Body of pancreas (tissue), 4 donors: ENCODE data around the gene ZNF521. TPM values are rescaled to one million over a fixed set of nuclear protein-coding genes. Genes with fewer than 3 reads are reported as not detected.
A peak's percentile ranks its signal among the peaks of the same experiment; 100 is the strongest.

ENCODE experiments used
- ATAC-seq: fragments of 150-250 bp; one replicate; pipeline ENCODE4 v1.9.1; 2016
- DNase-seq, 4 donors: peaks; one replicate each; pipeline ENCODE4 v3.0.0-alpha.2; 2019
- H3K27ac ChIP-seq, 4 donors: fragments of 200-600 bp; sonication (generic); 1 replicate in 3 of 4; 2 replicates in 1 of 4; pipeline versions ENCODE4 v1.5.1 to v1.6.1; 2016 to 2019; ENCODE audit warnings: mild to moderate bottlenecking in 1 of 4, mixed read lengths in 1 of 4, moderate library complexity in 1 of 4
- H3K27me3 ChIP-seq, 2 donors: fragments of 200-600 bp; sonication (generic); one replicate each; pipeline ENCODE4 v1.6.0; 2016; ENCODE audit warnings: mild to moderate bottlenecking in 1 of 2
- H3K36me3 ChIP-seq, 2 donors: fragments of 200-600 bp; sonication (generic); replicated peaks in 1 of 2; 2 replicates each; pipeline ENCODE4 v1.5.1; 2016; ENCODE audit warnings: low read depth in 2 of 2; ENCODE audit not compliant: insufficient read depth in 1 of 2
- H3K4me1 ChIP-seq: fragments of 200-600 bp; sonication (generic); one replicate; pipeline ENCODE4 v1.6.0; 2016
- H3K4me3 ChIP-seq, 2 donors: fragments of 200-600 bp; sonication (generic); 1 replicate in 1 of 2; 2 replicates in 1 of 2; pipeline ENCODE4 v1.5.1; 2016 to 2019
- H3K9me3 ChIP-seq, 3 donors: fragments of 200-600 bp; sonication (generic); 1 replicate in 2 of 3; 2 replicates in 1 of 3; pipeline ENCODE4 v1.5.1; 2016
- CTCF ChIP-seq, 7 experiments: fragments of 450-650 bp in 4 of 7; fragments of 200-600 bp in 3 of 7; sonication (generic) in 3 of 7; IDR thresholded peaks; one replicate each; pipeline ENCODE4 v1.5.1; 2016 to 2019; ENCODE audit warnings: antibody characterized with exemption in 7 of 7
- POLR2A ChIP-seq, 3 donors: fragments of 450-650 bp; IDR thresholded peaks; one replicate each; pipeline ENCODE4 v1.6.1; 2016; ENCODE audit warnings: antibody characterized with exemption in 3 of 3, mild to moderate bottlenecking in 2 of 3
- WGBS, 2 donors: methylation state at CpG; one replicate each; pipeline ENCODE4 v1.1.5; 2017; 5-methylcytosine and 5-hydroxymethylcytosine counted together
- intact Hi-C: fragments of 100-400 bp; cut with DNase I; formaldehyde crosslinking; loops from one replicate; pipeline ENCODE4 v1.15.1; 2023
- total RNA-seq, 2 donors: library from RNA; depleted of rRNA; stranded (reverse); fragments of >200 nt; gene quantifications; one replicate each; pipeline ENCODE4 v1.1.0, GENCODE V29; 2016

The ZNF521 gene
- total RNA-seq, 2 donors from 2014 or later = 3.3 to 17.4 TPM

- H3K27ac ChIP-seq = no peak overlapping the region
- no peak overlapping the region for H3K4me3 ChIP-seq
- intact Hi-C loops = loop anchor here (10.0 kb wide), 1 partner anchor 948 kb away; no protein-coding TSS in a partner anchor
- no peaks in the 10 kb centered on the region for H3K36me3 ChIP-seq
- TF ChIP-seq POLR2A (IDR thresholded peaks at IDR 0.05) (no peak), CTCF (IDR thresholded peaks at IDR 0.05) (no peak)
- no peaks in the 10 kb centered on the region for H3K9me3 ChIP-seq
- WGBS, 2 donors = 29 to 38% methylated on average over 4 of the region's 4 CpGs
- peaks cover 23% of the 10 kb centered on the region for H3K4me1 ChIP-seq
- ATAC-seq (no peak), DNase-seq (no peak)
- peaks cover 0 to 21% of the 10 kb centered on the region in 2 donors for H3K27me3 ChIP-seq
These were observed 1.1 kb upstream of the ZNF521 start for GRCh38 chr18:25353080-25353479.

GRCh38 chr18:25352629-25353005 lies 651 bp upstream of the ZNF521 start:
- WGBS, 2 donors = 0 to 2% methylated on average over 6 of the region's 6 CpGs
- H3K9me3 ChIP-seq = no peaks in the 10 kb centered on the region
- no peak for TF ChIP-seq POLR2A (IDR thresholded peaks at IDR 0.05)
- no peak for TF ChIP-seq CTCF (IDR thresholded peaks at IDR 0.05)
- H3K27ac ChIP-seq = no peak overlapping the region
- H3K36me3 ChIP-seq = no peaks in the 10 kb centered on the region
- ATAC-seq = no peak
- no peak for DNase-seq
- peaks cover 23% of the 10 kb centered on the region for H3K4me1 ChIP-seq
- H3K4me3 ChIP-seq = no peak overlapping the region
- intact Hi-C loops = loop anchor here (10.0 kb wide), 1 partner anchor 948 kb away; no protein-coding TSS in a partner anchor
- peaks cover 0 to 21% of the 10 kb centered on the region in 2 donors for H3K27me3 ChIP-seq

GRCh38 chr18:25351280-25351775 lies 638 bp downstream of the ZNF521 start:
- Histone ChIP-seq H3K27ac (peak overlapping the region in 3 of 4 donors; percentile 45 to 62 (median 52)), H3K27me3 (peaks cover 0 to 21% of the 10 kb centered on the region in 2 donors), H3K36me3 (no peaks in the 10 kb centered on the region), H3K4me1 (peaks cover 23% of the 10 kb centered on the region), H3K9me3 (no peaks in the 10 kb centered on the region), H3K4me3 (peak overlapping the region in 1 of 2 donors; percentile 50)
- TF ChIP-seq CTCF (IDR thresholded peaks at IDR 0.05) = no peak
- TF ChIP-seq POLR2A (IDR thresholded peaks at IDR 0.05) = no peak
- no peak for ATAC-seq
- 1 to 3% methylated on average over 18 to 20 of the region's 20 CpGs for WGBS, 2 donors
- no peak for DNase-seq
- intact Hi-C loops = loop anchor here (10.0 kb wide), 1 partner anchor 947 kb away; no protein-coding TSS in a partner anchor

- 1 to 2% methylated on average over 59 to 71 of the region's 76 CpGs for WGBS, 2 donors
- DNase-seq = peak in 1 of 4 donors; percentile 13
- no peaks in the 10 kb centered on the region for H3K36me3 ChIP-seq
- H3K9me3 ChIP-seq = no peaks in the 10 kb centered on the region
- H3K27me3 ChIP-seq = peaks cover 0 to 21% of the 10 kb centered on the region in 2 donors
- H3K4me1 ChIP-seq = peaks cover 23% of the 10 kb centered on the region
- intact Hi-C loops = loop anchor here (10.0 kb wide), 1 partner anchor 946 kb away; no protein-coding TSS in a partner anchor
- TF ChIP-seq CTCF (IDR thresholded peaks at IDR 0.05) (no peak), POLR2A (IDR thresholded peaks at IDR 0.05) (no peak)
- H3K27ac ChIP-seq = peak overlapping the region in 3 of 4 donors; percentile 30 to 58 (median 47)
- peak overlapping the region in 1 of 2 donors; percentile 48 for H3K4me3 ChIP-seq
- ATAC-seq = peak; percentile 19
These were observed 1.3 kb downstream of the ZNF521 start for GRCh38 chr18:25350489-25351251.
